ENCODE data around the gene DVL2. TPM values are rescaled to one million over a fixed set of nuclear protein-coding genes. Genes with fewer than 3 reads are reported as not detected.

The DVL2 gene
- total RNA-seq, 1 donor from 2014 or later = 34.4 TPM

DNA sequence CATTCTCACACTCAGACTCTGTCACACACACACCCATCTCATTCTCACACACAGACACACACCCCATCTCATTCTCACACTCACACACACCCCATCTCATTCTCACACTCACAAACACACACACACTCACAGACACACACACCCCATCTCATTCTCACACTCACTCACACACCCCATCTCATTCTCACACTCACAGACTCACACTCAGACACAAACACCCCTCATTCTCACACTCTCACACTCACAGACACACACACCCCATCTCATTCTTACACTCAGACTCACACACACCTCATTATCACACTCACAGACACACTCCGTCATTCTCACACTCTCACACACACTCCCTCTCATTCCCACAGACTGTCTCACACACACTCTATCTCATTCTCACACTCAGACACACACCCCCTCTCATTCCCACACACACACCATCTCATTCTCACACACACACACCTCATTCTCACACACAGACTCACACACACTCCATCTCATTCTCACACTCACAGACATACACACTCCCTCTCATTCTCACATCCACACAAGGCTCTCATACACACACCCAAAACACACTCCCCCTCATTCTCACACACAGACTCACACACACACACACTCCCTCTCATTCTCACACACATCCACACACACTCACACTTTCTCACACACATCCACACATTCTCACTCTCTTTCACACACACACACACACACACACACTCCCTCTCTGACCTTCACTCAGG lies 58.0 kb downstream of the DVL2 start:
- no peaks in the 10 kb centered on the region for H3K79me2 ChIP-seq (ENCODE audit: insufficient read depth, low read length)
- FAIRE-seq = no peak
- no peak for DNase-seq (ENCODE audit: low read depth)
- no peaks in the 10 kb centered on the region for H3K27me3 ChIP-seq (ENCODE audit: insufficient read depth, low read length)
- peaks cover 17% of the 10 kb centered on the region for H3K4me1 ChIP-seq (ENCODE audit: insufficient read depth, low read length)
- H3K9me3 Mint-ChIP-seq (ENCODE audit: unreplicated experiment) = no peaks in the 10 kb centered on the region
- H3K4me3 ChIP-seq (ENCODE audit: insufficient read depth, low read depth, low read length) = no peak overlapping the region
- no peaks in the 10 kb centered on the region for H3K27me3 Mint-ChIP-seq (ENCODE audit: low read depth, unreplicated experiment)
- H3K27ac ChIP-seq (ENCODE audit: low read depth, low read length) = no peak overlapping the region
- H3K9ac ChIP-seq (ENCODE audit: low read length) = peak overlapping the region; percentile 43
- no peaks in the 10 kb centered on the region for H3K36me3 Mint-ChIP-seq (ENCODE audit: low read depth, unreplicated experiment)
- no peak overlapping the region for H3K27ac Mint-ChIP-seq (ENCODE audit: unreplicated experiment)
- no peak overlapping the region for H2AFZ ChIP-seq (ENCODE audit: low read depth, low read length)
- H3K9me3 ChIP-seq (ENCODE audit: insufficient read depth, low read depth, low read length) = no peaks in the 10 kb centered on the region
- H3K36me3 ChIP-seq (ENCODE audit: insufficient read depth, low read length) = no peaks in the 10 kb centered on the region
- no peak for TF ChIP-seq EZH2 (IDR thresholded peaks at IDR 0.05; ENCODE audit: insufficient read depth, low read length)
- TF ChIP-seq, protein P1, sequence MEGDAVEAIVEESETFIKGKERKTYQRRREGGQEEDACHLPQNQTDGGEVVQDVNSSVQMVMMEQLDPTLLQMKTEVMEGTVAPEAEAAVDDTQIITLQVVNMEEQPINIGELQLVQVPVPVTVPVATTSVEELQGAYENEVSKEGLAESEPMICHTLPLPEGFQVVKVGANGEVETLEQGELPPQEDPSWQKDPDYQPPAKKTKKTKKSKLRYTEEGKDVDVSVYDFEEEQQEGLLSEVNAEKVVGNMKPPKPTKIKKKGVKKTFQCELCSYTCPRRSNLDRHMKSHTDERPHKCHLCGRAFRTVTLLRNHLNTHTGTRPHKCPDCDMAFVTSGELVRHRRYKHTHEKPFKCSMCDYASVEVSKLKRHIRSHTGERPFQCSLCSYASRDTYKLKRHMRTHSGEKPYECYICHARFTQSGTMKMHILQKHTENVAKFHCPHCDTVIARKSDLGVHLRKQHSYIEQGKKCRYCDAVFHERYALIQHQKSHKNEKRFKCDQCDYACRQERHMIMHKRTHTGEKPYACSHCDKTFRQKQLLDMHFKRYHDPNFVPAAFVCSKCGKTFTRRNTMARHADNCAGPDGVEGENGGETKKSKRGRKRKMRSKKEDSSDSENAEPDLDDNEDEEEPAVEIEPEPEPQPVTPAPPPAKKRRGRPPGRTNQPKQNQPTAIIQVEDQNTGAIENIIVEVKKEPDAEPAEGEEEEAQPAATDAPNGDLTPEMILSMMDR (IDR thresholded peaks at IDR 0.05; ENCODE audit: insufficient read depth, low read depth, low read length) = no peak
- peaks cover 8% of the 10 kb centered on the region for H3K4me1 Mint-ChIP-seq (ENCODE audit: low read depth, unreplicated experiment)
- H4K20me1 ChIP-seq (ENCODE audit: insufficient read depth, low read length) = peaks cover 11% of the 10 kb centered on the region
- H3K4me2 ChIP-seq (ENCODE audit: low read length) = peak overlapping the region; percentile 35
- no peak overlapping the region for H3K4me3 Mint-ChIP-seq (ENCODE audit: unreplicated experiment)

Small RNA genes lying within 50 kb of the gene (microRNA-seq; reads per million reads assigned to microRNA genes)
- gene MIR324 = 9,440 reads per million, percentile 95 among the genes with 10 or more reads in this experiment

Other genes starting within 250 kb of the DVL2 start
- gene ALOX12, start 238.5 kb downstream of the DVL2 start, total RNA-seq = not detected in 2 replicates
- 245 and 259 TPM in 2 replicates for gene RNASEK, start 221.9 kb downstream of the DVL2 start, total RNA-seq
- not detected in 2 replicates for gene BCL6B, start 211.5 kb downstream of the DVL2 start, total RNA-seq
- 6.6 and 6.7 TPM in 2 replicates for gene SLC16A13, start 198.5 kb downstream of the DVL2 start, total RNA-seq
- gene SLC16A11, start 190.4 kb downstream of the DVL2 start, total RNA-seq = not detected in 2 replicates
- not detected in 2 replicates for gene CLEC10A, start 154.3 kb downstream of the DVL2 start, total RNA-seq
- gene ASGR2, start 119.7 kb downstream of the DVL2 start, total RNA-seq = not detected in 2 replicates
- 3.6 and 5.0 TPM in 2 replicates for gene ASGR1, start 55.1 kb downstream of the DVL2 start, total RNA-seq
- 45.6 and 48.0 TPM in 2 replicates for gene DLG4, start 14.7 kb downstream of the DVL2 start, total RNA-seq
- 354 and 399 TPM in 2 replicates for gene ACADVL, start 14.6 kb downstream of the DVL2 start, total RNA-seq
- gene PHF23, start 4.9 kb upstream of the DVL2 start, total RNA-seq = 78.0 and 89.5 TPM in 2 replicates
- 434 and 454 TPM in 2 replicates for gene GABARAP, start 7.9 kb upstream of the DVL2 start, total RNA-seq
- gene CTDNEP1, start 17.2 kb upstream of the DVL2 start, total RNA-seq = 102 and 103 TPM in 2 replicates
- gene ELP5, start 17.7 kb upstream of the DVL2 start, total RNA-seq = 24.9 and 25.4 TPM in 2 replicates
- gene CLDN7, start 28.0 kb upstream of the DVL2 start, total RNA-seq = 4.6 and 10.5 TPM in 2 replicates
- 0.30 TPM in 1 of 2 replicates, not detected in the other for gene SLC2A4, start 47.2 kb upstream of the DVL2 start, total RNA-seq
- 0.24 and 0.86 TPM in 2 replicates for gene YBX2, start 60.1 kb upstream of the DVL2 start, total RNA-seq
- 841 and 915 TPM in 2 replicates for gene EIF5A, start 73.1 kb upstream of the DVL2 start, total RNA-seq
- 41.7 and 49.8 TPM in 2 replicates for gene GPS2, start 80.8 kb upstream of the DVL2 start, total RNA-seq
- gene NEURL4, start 94.8 kb upstream of the DVL2 start, total RNA-seq = 32.5 and 32.6 TPM in 2 replicates
- gene ACAP1, start 102.0 kb upstream of the DVL2 start, total RNA-seq = 14.4 and 16.0 TPM in 2 replicates
- 31.6 and 41.4 TPM in 2 replicates for gene KCTD11, start 117.6 kb upstream of the DVL2 start, total RNA-seq
- gene TMEM95, start 120.6 kb upstream of the DVL2 start, total RNA-seq = 0.30 TPM in 1 of 2 replicates, not detected in the other
- gene TNK1, start 146.6 kb upstream of the DVL2 start, total RNA-seq = 0.36 and 1.6 TPM in 2 replicates
- 65.7 and 67.6 TPM in 2 replicates for gene PLSCR3, start 160.0 kb upstream of the DVL2 start, total RNA-seq
- 45.7 and 52.9 TPM in 2 replicates for gene TMEM256, start 169.6 kb upstream of the DVL2 start, total RNA-seq
- 77.3 and 80.7 TPM in 2 replicates for gene NLGN2, start 173.3 kb upstream of the DVL2 start, total RNA-seq
- gene SPEM1, start 185.8 kb upstream of the DVL2 start, total RNA-seq = 0.23 TPM in 1 of 2 replicates, not detected in the other
- gene SPEM2, start 191.1 kb upstream of the DVL2 start, total RNA-seq = 0.14 and 0.17 TPM in 2 replicates
- 0.07 TPM in 1 of 2 replicates, not detected in the other for gene SPEM3, start 194.3 kb upstream of the DVL2 start, total RNA-seq
- gene TMEM102, start 200.9 kb upstream of the DVL2 start, total RNA-seq = 10.7 and 11.8 TPM in 2 replicates
- 22.4 and 30.7 TPM in 2 replicates for gene FGF11, start 205.0 kb upstream of the DVL2 start, total RNA-seq
- 9.7 and 11.7 TPM in 2 replicates for gene CHRNB1, start 210.5 kb upstream of the DVL2 start, total RNA-seq
- 31.0 and 31.2 TPM in 2 replicates for gene ZBTB4, start 245.1 kb upstream of the DVL2 start, total RNA-seq
- not detected in 2 replicates for gene SLC35G6, start 246.9 kb upstream of the DVL2 start, total RNA-seq
- gene POLR2A, start 249.8 kb upstream of the DVL2 start, total RNA-seq = 143 and 151 TPM in 2 replicates

All from astrocyte (in vitro differentiated cells and primary cell).